Nephron progenitor cell (in vitro differentiated cells): Measurements from ENCODE around the gene TMEM184A.
A peak's percentile ranks its signal among the peaks of the same experiment; 100 is the strongest.

Experiments
- DNase-seq: peaks from one replicate; pipeline ENCODE4 v3.0.0; 2021
- H3K27ac Mint-ChIP-seq: 2 replicates; pipeline ENCODE4 v1.8.0; 2021; ENCODE audit warnings: mild to moderate bottlenecking, moderate library complexity, mixed read lengths
- H3K27me3 Mint-ChIP-seq: 2 replicates; pipeline ENCODE4 v1.8.0; 2021; ENCODE audit warnings: mild to moderate bottlenecking, low read depth, mixed read lengths; ENCODE audit not compliant: poor library complexity
- H3K36me3 Mint-ChIP-seq: 2 replicates; pipeline ENCODE4 v1.8.0; 2021; ENCODE audit warnings: low read depth, mixed read lengths
- H3K4me1 Mint-ChIP-seq: 2 replicates; pipeline ENCODE4 v1.8.0; 2021; ENCODE audit warnings: mixed read lengths
- H3K4me3 Mint-ChIP-seq: 2 replicates; pipeline ENCODE4 v1.8.0; 2021; ENCODE audit warnings: mild to moderate bottlenecking, moderate library complexity, mixed read lengths
- H3K9me3 Mint-ChIP-seq: 2 replicates; pipeline ENCODE4 v1.8.0; 2021; ENCODE audit warnings: mild to moderate bottlenecking, moderate library complexity, mixed read lengths
- TF ChIP-seq, protein P1 (sequence below): fragments of 200-600 bp; sonication (generic); IDR thresholded peaks from 2 replicates; pipeline ENCODE4 v1.5.0; 2021; ENCODE audit warnings: antibody characterized with exemption

Gene TMEM184A

DNA sequence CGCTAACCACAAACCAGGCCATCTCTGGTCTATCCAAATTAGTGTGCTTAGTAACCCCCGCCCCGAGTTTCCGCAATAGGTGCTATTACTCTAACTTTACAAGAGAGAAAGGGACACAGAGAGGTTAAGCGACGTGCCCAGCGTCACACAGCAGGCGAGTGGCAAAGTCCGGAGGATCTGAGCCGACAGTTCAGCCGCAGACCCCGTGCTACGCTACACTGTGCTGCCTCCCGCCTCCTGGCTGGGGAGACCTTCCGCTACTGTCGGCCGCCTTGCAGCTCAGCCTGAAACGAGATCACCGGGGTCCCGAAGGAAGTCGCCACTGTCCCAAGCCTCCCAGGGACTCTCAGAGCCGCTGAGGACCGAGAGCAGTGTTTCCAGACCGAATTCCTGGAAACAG, 52.6 kb downstream of the TMEM184A start:
- Mint-ChIP-seq H3K27ac (peak overlapping the region; percentile 59), H3K4me3 (peak overlapping the region; percentile 92), H3K36me3 (peaks cover 20% of the 10 kb centered on the region), H3K27me3 (peaks cover under 1% of the 10 kb centered on the region), H3K4me1 (peaks cover 36% of the 10 kb centered on the region), H3K9me3 (no peaks in the 10 kb centered on the region)
- DNase-seq = peak; percentile 16
- TF ChIP-seq, protein P1, sequence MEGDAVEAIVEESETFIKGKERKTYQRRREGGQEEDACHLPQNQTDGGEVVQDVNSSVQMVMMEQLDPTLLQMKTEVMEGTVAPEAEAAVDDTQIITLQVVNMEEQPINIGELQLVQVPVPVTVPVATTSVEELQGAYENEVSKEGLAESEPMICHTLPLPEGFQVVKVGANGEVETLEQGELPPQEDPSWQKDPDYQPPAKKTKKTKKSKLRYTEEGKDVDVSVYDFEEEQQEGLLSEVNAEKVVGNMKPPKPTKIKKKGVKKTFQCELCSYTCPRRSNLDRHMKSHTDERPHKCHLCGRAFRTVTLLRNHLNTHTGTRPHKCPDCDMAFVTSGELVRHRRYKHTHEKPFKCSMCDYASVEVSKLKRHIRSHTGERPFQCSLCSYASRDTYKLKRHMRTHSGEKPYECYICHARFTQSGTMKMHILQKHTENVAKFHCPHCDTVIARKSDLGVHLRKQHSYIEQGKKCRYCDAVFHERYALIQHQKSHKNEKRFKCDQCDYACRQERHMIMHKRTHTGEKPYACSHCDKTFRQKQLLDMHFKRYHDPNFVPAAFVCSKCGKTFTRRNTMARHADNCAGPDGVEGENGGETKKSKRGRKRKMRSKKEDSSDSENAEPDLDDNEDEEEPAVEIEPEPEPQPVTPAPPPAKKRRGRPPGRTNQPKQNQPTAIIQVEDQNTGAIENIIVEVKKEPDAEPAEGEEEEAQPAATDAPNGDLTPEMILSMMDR = no peak

DNA sequence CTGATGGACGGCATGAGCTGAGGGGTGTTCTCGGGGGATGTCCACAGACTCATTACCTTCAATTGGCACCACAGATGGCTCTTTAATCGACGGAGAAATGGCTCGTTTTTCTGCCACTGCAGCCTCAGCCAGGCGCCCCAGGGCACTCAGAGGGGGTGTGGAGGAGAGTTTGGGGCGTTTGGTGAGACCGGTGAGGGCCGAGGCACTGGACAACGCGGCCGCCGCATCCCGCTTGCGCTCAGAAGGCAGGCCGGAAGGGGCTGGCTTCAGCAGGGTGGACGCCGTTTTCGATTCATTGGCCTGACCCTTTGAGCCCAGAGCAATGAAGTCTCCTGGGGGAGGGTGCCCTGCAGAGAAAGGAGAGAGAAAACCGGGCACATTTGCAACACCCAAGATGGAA, 53.2 kb downstream of the TMEM184A start:
- peaks cover 23% of the 10 kb centered on the region for H3K36me3 Mint-ChIP-seq
- H3K27me3 Mint-ChIP-seq = no peaks in the 10 kb centered on the region
- peak overlapping the region; percentile 92 for H3K4me3 Mint-ChIP-seq
- TF ChIP-seq, protein P1 = no peak
- H3K4me1 Mint-ChIP-seq = peaks cover 34% of the 10 kb centered on the region
- no peaks in the 10 kb centered on the region for H3K9me3 Mint-ChIP-seq
- H3K27ac Mint-ChIP-seq = peak overlapping the region; percentile 59
- DNase-seq = no peak

DNA sequence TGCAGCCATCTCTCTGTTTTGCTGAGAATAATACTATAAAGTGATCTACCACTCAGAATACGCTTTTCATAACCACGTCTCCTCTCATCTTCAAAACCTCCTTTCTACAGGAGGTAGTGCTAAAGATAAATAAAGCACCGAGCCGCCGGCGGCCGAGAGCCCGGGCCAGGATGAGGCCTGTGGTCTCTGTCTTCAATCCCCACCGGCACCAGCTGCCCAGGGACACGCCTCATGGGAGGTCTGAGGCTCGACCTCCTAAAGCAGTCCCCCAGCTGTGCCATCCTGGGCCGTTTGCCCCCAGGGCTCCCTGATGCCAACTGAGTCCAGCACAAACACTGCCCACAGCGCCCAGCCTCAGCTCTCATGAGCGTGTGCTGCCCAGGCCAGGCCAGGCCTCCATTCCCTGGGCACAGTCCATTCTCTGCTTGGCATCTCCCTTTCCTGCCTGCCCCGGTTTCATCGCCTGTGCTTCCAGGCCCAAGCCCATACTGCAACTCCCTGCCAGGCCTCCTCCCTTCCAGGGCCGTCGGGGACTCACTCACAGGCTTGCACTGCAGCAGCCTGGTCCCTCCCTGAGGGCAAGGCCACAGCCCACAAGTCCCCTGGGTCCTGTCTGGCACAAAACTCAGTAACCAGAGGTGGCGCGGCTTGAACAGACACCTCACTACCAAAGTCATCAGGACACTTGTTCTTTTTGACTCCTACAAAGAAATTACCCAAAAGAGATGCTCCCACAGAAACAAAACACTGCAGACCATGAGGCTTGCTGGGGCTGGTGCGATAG, 54.3 kb downstream of the TMEM184A start:
- Mint-ChIP-seq H3K27me3 (no peaks in the 10 kb centered on the region), H3K4me3 (peak overlapping the region; percentile 92), H3K27ac (peak overlapping the region; percentile 57), H3K9me3 (no peaks in the 10 kb centered on the region), H3K4me1 (peaks cover 24% of the 10 kb centered on the region), H3K36me3 (peaks cover 27% of the 10 kb centered on the region)
- TF ChIP-seq, protein P1 = no peak
- DNase-seq = no peak

DNA sequence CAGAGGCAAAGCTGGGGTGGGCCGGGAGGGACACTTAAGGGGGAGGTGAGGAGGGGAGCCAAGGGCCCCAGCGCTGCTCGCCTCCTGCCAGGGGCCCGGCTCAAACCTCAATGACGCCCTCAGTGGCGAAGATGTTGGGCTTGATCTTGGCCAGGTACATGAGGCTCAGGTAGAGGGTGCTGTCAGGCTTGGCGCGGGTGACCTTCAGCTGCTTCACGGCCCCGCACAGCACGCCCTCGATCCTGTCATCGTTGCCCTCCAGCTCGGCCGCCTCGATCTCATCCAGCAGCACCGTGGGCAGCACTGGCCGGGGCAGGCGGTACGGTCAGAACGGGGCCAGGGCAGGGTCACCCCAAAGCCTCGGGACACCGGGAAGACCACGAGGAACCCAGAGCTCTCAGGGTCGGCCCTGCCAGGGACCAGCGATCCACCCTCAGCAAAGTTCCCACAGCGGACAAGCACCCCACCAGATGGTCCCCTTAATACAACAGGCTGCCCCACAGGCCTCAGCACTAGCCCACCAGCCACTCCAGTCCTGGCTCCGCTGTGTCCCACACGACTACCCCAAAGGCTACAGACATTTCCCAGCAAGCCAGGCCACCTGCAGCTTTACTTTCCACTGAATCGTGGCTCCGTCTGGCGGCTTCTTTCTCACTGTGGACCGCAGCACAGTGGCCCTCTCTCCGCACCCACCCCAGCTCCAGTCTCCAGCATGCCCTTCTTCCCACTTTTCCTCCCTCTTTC, 55.8 kb downstream of the TMEM184A start:
- no peaks in the 10 kb centered on the region for H3K27me3 Mint-ChIP-seq
- TF ChIP-seq, protein P1 = no peak
- H3K36me3 Mint-ChIP-seq = peaks cover 27% of the 10 kb centered on the region
- no peak overlapping the region for H3K4me3 Mint-ChIP-seq
- H3K27ac Mint-ChIP-seq = no peak overlapping the region
- H3K9me3 Mint-ChIP-seq = no peaks in the 10 kb centered on the region
- peaks cover 16% of the 10 kb centered on the region for H3K4me1 Mint-ChIP-seq
- DNase-seq = no peak

DNA sequence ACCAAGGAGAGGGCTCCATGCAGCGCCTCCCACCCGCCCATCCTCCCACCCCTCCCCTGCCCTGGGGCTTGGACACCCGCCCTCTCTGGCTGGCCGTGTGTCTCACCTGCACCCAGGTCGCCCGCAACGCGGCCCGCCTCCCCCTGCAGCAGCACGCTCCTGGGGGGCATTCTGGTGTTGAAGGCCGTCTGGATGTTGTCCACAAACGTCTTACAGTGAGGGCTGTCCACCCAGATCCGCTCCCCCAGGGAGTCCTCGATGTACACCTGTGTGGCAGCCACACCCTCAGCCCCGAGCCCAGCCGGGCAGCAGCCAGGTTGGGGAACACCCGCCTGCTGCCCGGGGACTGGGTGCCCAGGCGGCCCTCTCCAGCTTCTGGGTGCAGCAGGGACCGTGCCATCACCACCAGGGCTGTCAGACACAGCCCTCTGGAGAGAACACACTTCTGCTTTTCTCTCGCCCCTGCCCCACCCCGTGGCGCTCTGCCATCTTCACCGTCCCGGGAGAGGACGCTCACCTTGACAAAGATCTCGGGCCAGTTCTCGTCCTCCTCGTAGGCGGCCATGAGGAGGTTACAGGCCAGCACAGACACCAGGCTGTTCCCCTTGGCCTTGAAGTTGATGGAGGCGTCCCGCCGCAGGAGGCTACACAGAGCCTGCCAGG, 56.5 kb downstream of the TMEM184A start:
- Mint-ChIP-seq H3K27me3 (no peaks in the 10 kb centered on the region), H3K4me3 (no peak overlapping the region), H3K36me3 (peaks cover 27% of the 10 kb centered on the region), H3K27ac (no peak overlapping the region), H3K4me1 (peaks cover 16% of the 10 kb centered on the region), H3K9me3 (no peaks in the 10 kb centered on the region)
- TF ChIP-seq, protein P1 = no peak
- DNase-seq = no peak
